ENCODE data around the gene FAHD2A.

The FAHD2A gene

GRCh38 chr2:95402370-95403203 lies at the start of gene FAHD2A:
FAHD2A (plus strand) TSS chr2:95402708; CDS start chr2:95405559, 2,851 bp downstream.
- Histone ChIP-seq H3K36me3 (ENCODE audit: low read length) (no peaks in the 10 kb centered on the region; the same call in 1 of the 2 replicates), H2AFZ (ENCODE audit: low read depth, low read length, severe bottlenecking) (peak within 1 kb of the TSS; percentile 98), H3K27me3 (ENCODE audit: low read length) (no peaks in the 10 kb centered on the region), H4K20me1 (ENCODE audit: low read depth, low read length) (no peaks in the 10 kb centered on the region), H3K9me3 (ENCODE audit: insufficient read depth, low read length) (no peaks in the 10 kb centered on the region), H3K27ac (ENCODE audit: low read depth, low read length) (no peak within 1 kb of the TSS), H3K4me2 (ENCODE audit: low read depth, low read length, poor library complexity, severe bottlenecking) (peak within 1 kb of the TSS; percentile 50), H3F3A (ENCODE audit: insufficient read depth) (no peaks in the 10 kb centered on the region), H3K4me3 (ENCODE audit: insufficient read depth, low read length, poor library complexity, severe bottlenecking) (peak within 1 kb of the TSS; percentile 78), H3K79me2 (ENCODE audit: insufficient read depth, low read length) (no peaks in the 10 kb centered on the region; the same call in 1 of the 2 replicates), H3K9ac (ENCODE audit: low read length) (peak within 1 kb of the TSS; percentile 68), H3K9me2 (replicated peaks; ENCODE audit: insufficient read depth, low read length) (no peaks in the 10 kb centered on the region)
- TF ChIP-seq EZH2phosphoT487 (conservative IDR thresholded peaks at IDR 0.05; ENCODE audit: low read length) (no peak), CTCF (IDR thresholded peaks at IDR 0.05; ENCODE audit: insufficient read depth, low read length, poor library complexity, severe bottlenecking) (no peak)

DNA sequence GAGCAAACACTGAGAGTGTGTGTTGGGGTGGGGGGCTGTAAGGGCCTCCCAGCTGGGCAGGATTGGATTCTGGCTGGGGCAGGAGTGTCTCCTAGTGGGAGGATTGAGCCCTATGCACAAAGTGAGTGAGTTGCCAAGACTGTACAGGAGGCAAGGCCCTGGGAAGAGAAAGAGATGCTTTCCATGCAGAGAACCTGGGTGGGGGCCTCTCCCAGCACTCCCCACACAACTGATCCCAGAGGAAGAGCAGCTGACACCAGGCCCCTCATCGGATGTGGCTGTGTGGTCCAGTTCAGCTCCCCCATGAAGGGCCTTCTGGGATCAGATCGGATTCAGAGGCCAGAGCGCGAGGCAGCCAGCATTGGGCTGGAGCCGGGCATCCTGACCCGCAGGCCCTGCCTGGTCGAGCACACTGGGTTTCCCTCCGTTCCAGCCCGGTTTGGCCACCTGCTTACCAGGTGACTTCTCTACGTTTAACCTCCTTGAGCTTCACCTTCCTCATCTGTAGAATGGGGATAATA lies 49.4 kb upstream of the FAHD2A start:
- H3K9me2 ChIP-seq (replicated peaks; ENCODE audit: insufficient read depth, low read length): no peaks in the 10 kb centered on the region
- no peak overlapping the region for H3K4me2 ChIP-seq (ENCODE audit: low read depth, low read length, poor library complexity, severe bottlenecking)
- no peak overlapping the region for H3K27ac ChIP-seq (ENCODE audit: low read depth, low read length)
- TF ChIP-seq CTCF (IDR thresholded peaks at IDR 0.05; ENCODE audit: insufficient read depth, low read length, poor library complexity, severe bottlenecking) (no peak), EZH2phosphoT487 (conservative IDR thresholded peaks at IDR 0.05; ENCODE audit: low read length) (no peak)
- H4K20me1 ChIP-seq (ENCODE audit: low read depth, low read length): no peaks in the 10 kb centered on the region
- no peak overlapping the region for H3K9ac ChIP-seq (ENCODE audit: low read length)
- no peaks in the 10 kb centered on the region for H3K9me3 ChIP-seq (ENCODE audit: insufficient read depth, low read length)
- H3K36me3 ChIP-seq (ENCODE audit: low read length): no peaks in the 10 kb centered on the region
- no peaks in the 10 kb centered on the region for H3K79me2 ChIP-seq (ENCODE audit: insufficient read depth, low read length)
- no peaks in the 10 kb centered on the region for H3F3A ChIP-seq (ENCODE audit: insufficient read depth)
- H2AFZ ChIP-seq (ENCODE audit: low read depth, low read length, severe bottlenecking): no peak overlapping the region
- H3K27me3 ChIP-seq (ENCODE audit: low read length): no peaks in the 10 kb centered on the region
- no peak overlapping the region for H3K4me3 ChIP-seq (ENCODE audit: insufficient read depth, low read length, poor library complexity, severe bottlenecking)

DNA sequence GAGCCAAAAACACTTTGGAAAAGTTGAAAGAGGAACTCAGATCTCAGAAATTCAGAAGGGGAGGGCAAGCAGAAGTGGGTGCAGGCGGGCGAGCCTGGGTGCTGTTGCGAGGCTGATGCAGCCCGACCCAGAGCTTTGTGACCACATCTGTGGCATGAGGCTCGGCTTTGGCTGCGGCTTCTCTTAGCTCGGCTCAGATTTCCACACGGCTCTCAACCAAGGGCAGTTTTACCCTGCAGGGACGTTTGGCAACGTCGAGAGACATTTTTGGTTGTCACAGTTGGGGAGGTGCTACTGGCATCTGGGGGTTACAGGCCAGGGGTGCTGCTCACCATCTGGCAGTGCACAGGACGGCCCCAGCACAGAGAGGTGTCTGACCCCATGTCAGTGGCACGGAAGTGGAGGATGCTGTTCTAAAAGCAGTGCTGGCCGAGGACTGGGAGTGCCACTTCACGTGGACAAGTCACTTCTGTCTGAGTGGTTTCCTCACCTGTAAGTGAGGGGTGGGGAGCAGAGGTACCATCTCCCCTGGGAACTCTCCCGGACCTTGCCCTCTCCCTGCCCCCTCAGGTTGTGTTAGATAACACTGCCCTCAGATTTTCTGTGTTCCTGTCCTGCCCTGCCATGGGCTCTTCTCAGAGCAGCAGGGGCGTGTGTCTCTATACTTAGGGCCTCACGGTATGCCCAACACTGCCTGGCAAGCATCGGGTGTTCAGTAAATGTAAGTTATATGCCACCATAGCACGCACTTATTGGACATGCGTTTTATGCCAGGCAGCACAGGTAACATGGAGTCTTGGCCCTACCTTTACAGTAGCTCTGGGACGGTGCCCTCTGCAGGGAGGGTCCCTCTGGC lies 48.7 kb upstream of the FAHD2A start:
- Histone ChIP-seq H3K9me2 (replicated peaks; ENCODE audit: insufficient read depth, low read length) (no peaks in the 10 kb centered on the region), H3K79me2 (ENCODE audit: insufficient read depth, low read length) (no peaks in the 10 kb centered on the region), H2AFZ (ENCODE audit: low read depth, low read length, severe bottlenecking) (no peak overlapping the region), H3K4me2 (ENCODE audit: low read depth, low read length, poor library complexity, severe bottlenecking) (no peak overlapping the region), H3K4me3 (ENCODE audit: insufficient read depth, low read length, poor library complexity, severe bottlenecking) (no peak overlapping the region), H3F3A (ENCODE audit: insufficient read depth) (no peaks in the 10 kb centered on the region), H3K9ac (ENCODE audit: low read length) (no peak overlapping the region), H4K20me1 (ENCODE audit: low read depth, low read length) (no peaks in the 10 kb centered on the region), H3K27ac (ENCODE audit: low read depth, low read length) (no peak overlapping the region), H3K9me3 (ENCODE audit: insufficient read depth, low read length) (no peaks in the 10 kb centered on the region), H3K27me3 (ENCODE audit: low read length) (no peaks in the 10 kb centered on the region), H3K36me3 (ENCODE audit: low read length) (no peaks in the 10 kb centered on the region)
- TF ChIP-seq EZH2phosphoT487 (conservative IDR thresholded peaks at IDR 0.05; ENCODE audit: low read length): no peak
- TF ChIP-seq CTCF (IDR thresholded peaks at IDR 0.05; ENCODE audit: insufficient read depth, low read length, poor library complexity, severe bottlenecking): no peak
